ENCODE measurements around the gene OGFR. TPM values are rescaled to one million over a fixed set of nuclear protein-coding genes. Genes with fewer than 3 reads are reported as not detected.
A peak's percentile ranks its signal among the peaks of the same experiment; 100 is the strongest.

Gene OGFR, protein sequence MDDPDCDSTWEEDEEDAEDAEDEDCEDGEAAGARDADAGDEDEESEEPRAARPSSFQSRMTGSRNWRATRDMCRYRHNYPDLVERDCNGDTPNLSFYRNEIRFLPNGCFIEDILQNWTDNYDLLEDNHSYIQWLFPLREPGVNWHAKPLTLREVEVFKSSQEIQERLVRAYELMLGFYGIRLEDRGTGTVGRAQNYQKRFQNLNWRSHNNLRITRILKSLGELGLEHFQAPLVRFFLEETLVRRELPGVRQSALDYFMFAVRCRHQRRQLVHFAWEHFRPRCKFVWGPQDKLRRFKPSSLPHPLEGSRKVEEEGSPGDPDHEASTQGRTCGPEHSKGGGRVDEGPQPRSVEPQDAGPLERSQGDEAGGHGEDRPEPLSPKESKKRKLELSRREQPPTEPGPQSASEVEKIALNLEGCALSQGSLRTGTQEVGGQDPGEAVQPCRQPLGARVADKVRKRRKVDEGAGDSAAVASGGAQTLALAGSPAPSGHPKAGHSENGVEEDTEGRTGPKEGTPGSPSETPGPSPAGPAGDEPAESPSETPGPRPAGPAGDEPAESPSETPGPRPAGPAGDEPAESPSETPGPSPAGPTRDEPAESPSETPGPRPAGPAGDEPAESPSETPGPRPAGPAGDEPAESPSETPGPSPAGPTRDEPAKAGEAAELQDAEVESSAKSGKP
- total RNA-seq, result 29.1 and 35.7 TPM in 2 replicates
- 28.1 TPM for polyA plus RNA-seq (2012)

DNA sequence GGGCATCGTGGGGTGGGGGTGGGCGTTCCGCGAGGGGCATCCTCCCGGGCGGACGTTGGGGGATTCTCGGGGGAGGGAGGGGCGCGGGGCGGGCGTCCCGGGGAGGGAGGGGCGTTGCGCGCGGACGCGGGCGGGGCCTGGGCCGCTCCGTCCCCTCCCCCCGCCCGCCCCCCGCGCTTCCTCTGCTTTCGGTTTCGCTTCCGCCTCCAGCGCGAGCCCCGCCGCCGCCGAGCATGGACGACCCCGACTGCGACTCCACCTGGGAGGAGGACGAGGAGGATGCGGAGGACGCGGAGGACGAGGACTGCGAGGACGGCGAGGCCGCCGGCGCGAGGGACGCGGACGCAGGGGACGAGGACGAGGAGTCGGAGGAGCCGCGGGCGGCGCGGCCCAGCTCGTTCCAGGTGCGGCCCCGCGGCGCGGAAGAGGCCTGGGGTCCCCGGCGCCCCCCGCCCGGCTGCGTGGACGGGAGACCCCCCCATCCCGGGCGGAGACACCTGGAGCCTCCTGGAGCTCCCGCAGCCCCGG lies at the start of gene OGFR:
TSS of gene OGFR (plus strand) at position 209 of the 528 bp plus-strand sequence. CDS start at position 234, 25 bp downstream.
- DNase-seq (ENCODE audit: low read depth), result peak; percentile 61

DNA sequence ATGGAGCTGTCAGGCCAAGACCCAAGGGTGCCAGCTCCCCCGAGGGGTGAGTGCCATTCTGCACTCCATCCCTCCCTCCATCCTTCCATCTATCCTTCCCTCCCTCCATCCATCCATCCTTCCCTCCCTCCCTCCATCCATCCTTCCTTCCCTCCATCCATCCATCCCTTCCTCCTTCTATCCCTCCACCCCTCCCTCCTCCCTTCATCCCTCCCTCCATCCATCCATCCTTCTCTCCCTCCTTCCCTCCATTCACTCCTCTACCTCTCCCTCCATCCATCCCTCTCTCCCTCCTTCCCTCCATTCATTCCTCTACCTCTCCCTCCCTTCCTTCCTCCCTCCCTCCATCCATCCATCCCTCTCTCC lies 49.7 kb upstream of the OGFR start:
- no peak for DNase-seq (ENCODE audit: low read depth)

DNA sequence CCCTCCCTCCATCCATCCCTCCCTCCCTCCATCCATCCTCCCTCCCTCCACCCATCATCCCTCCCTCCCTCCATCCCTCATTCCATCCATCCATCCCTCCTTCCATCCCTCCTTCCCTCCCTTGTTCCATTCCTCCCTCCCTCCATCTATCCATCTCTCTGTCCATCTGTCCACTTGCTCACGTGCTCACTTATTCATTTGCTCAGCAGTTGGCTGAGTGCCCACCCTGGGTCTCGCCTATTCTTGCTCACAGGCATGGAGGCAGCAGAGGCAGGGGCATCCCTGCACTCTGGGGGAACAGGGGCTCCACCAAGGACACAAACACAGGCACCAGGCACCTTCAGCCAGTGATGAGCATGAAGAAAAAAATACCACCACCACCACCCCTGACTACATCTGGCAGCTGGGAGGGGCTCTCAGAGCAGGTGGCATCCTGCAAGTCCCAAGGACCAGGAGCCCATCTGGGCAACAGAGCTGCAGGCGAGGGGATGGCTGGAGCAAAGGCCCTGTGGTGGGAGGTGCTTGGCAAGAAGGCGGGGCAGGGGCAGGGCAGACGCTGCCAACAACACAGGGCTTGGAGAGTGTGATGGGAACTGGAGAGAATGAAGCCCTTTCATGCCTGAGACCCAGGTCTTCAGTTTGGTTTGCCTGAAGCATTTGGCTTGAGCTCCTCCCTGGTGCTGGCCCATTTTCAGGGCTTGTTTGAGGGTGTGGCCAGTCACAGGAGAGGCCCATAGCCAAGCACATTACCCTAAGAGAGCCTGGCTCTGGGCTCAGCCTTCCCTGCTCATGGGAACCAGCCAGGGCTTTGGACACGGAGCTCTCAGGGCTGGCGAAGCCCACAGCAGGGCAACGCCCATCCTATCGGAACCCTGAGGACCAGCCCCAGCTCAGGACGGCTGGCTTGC lies 48.6 kb upstream of the OGFR start:
- no peak for DNase-seq (ENCODE audit: low read depth)

DNA sequence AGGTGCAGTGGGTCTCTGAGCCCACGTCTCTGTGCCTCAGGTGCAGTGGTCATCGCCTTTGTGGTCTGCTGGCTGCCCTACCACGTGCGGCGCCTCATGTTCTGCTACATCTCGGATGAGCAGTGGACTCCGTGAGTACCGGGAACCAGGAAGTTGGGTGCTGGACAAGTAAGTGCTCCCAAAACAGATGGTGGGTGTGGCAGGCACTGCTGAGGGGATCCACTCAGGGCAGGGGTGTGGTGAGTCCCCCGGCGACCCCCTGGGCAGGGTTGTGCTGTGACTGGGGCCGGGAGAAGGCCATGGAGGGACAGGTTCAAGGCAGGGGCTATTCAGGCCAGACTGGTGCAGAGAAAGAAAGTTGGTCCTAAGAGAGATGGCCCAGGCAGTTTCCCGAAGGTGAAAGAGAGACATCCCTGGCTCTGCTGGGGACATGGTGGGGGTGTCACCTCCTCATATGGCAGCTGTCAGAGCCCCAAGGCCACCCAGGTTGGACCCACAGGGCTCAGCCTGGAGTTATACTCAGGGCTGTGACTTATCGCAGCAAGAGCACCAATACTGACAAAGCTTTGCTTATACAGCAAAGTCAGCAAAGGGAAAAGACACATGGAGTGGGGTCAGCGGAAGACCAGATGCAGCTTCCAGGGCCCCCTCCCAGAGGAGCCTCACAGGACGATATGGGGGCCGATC lies 46.3 kb upstream of the OGFR start:
- DNase-seq (ENCODE audit: low read depth), result no peak

DNA sequence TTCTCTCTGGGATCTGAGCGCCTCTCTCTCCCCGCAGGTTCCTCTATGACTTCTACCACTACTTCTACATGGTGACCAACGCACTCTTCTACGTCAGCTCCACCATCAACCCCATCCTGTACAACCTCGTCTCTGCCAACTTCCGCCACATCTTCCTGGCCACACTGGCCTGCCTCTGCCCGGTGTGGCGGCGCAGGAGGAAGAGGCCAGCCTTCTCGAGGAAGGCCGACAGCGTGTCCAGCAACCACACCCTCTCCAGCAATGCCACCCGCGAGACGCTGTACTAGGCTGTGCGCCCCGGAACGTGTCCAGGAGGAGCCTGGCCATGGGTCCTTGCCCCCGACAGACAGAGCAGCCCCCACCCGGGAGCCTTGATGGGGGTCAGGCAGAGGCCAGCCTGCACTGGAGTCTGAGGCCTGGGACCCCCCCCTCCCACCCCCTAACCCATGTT lies 44.6 kb upstream of the OGFR start:
- no peak for DNase-seq (ENCODE audit: low read depth)

DNA sequence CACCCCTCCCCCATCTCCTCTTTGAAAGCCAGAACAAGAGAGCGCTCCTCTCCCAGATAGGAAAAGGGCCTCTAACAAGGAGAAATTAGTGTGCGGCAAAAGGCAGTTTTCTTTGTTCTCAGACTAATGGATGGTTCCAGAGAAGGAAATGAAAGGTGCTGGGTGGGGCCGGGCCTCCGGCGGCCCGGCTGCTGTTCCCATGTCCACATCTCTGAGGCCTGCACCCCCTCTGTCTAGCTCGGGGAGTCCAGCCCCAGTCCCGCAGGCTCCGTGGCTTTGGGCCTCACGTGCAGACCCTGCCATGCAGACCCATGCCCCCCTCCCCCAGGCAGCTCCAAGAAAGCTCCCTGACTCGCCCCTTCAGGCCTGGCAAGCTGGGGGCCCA lies 44.2 kb upstream of the OGFR start:
- no peak for DNase-seq (ENCODE audit: low read depth)

DNA sequence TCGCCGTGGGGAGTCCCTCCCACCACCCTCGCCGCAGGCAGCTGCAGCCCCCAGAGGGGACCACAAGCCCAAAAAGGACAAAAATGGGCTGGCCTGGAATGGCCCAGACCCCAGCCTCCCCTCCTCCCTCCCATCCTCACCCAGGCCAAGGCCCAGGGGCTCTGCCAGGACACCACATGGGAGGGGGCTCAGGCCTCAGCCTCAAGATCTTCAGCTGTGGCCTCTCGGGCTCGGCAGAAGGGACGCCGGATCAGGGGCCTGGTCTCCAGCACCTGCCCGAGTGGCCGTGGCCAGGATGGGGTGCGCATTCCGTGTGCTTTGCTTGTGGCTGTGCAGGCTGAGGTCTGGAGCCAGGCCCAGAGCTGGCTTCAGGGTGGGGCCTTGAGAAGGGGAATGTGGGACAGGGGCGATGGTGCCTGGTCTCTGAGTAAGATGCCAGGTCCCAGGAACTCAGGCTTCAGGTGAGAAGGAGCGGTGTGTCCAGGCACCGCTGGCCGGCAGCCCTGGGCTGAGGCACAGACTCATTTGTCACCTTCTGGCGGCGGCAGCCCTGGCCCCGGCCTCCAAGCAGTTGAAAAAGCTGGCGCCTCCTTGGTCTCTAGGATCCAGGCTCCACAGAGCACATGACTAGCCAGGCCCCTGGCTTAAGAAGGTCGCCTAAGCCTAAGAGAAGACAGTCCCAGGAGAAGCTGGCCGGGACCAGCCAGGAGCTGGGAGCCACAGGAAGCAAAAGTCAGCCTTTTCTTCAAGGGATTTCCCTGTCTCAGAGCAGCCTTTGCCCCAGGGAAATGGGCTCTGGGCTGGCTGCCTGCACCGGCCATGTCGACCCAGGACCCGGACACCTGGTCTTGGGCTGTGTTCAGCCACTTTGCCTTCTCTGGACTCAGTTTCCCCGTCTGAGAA lies 43.5 kb upstream of the OGFR start:
- DNase-seq (ENCODE audit: low read depth), result peak; percentile 76

DNA sequence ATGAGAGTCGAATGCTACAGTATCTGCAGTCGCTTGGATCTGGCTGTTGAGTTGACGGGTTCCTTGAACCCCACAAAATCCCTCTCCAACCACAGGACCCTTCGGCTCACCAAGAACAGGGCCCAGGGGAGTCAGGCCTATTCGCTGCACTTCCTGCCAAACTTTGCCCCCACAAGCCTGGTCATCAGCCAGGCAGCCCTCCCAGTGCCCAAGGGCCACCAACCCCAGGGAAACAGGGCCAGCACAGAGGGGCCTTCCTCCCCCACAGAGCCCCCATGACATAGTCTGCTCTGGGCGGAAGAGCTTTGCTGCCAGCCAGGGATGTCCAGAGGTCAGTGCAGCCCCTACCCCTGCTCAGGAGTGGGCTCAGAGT lies 42.9 kb upstream of the OGFR start:
- no peak for DNase-seq (ENCODE audit: low read depth)

DNA sequence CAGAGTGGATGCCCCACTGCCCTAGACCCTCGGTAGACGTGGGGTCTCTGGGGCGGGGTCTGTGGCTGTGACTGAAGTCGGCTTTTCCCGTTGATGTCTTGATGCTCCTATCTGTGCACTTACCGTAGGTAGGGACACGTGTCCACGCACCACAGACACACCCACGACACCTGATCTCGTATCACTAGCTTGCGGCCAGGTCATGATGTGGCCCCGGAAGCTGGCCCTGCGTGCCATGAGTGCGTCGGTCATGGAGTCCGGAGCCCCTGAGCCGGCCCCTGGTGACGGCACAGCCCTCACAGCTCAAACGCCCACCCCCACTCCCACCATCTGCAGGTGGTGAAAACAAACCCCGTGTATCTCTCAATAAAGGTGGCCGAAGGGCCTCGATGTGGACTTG lies 42.3 kb upstream of the OGFR start:
- no peak for DNase-seq (ENCODE audit: low read depth)

DNA sequence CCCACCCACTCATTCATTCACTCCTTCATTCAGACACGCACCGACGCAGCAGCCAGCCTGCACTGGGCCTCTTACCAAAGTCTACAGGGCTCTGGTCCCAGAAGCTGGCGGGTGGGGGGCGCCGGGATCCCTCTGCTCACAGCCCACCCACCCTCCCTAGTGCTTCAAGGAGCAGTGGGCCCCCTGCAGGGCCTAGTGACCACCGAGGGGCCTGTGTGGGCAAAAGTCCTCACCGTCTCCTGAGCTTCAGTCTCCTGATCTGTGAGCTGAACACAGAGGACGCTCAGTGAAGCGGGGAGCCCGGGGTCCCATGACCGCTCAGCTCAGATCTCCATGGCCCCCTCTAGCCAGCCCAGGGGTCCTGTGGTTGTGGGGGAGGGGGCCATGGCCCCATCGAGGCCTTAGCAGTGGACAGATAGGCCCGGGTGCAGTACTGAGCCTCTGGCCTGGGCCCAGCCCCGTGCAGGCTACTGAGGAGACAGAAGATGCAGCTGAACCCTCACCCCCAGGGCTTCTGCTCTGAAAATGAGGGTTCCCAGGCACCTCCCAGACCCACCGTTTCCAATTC lies 41.8 kb upstream of the OGFR start:
- DNase-seq (ENCODE audit: low read depth), result no peak

DNA sequence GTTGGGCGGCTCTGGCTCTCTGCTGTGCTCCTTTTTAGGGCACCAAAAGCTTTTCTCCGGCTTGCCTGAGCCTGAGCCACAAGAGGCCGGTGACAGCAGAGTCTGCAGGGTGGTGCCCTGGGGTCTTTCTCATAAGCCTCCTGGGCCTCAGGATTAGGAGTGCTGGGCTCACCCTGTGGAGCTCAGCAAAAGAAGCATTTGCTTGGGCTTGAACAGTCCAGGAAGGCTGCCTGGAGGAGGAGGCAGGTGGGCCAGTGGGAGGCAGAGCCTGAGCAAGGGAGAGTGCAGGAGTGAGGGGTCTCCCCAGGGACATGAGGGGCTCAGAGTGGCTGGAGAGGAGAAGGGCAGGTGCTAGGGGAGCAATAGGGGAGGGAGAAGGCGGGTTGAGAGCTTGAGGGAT lies 41.2 kb upstream of the OGFR start:
- no peak for DNase-seq (ENCODE audit: low read depth)

DNA sequence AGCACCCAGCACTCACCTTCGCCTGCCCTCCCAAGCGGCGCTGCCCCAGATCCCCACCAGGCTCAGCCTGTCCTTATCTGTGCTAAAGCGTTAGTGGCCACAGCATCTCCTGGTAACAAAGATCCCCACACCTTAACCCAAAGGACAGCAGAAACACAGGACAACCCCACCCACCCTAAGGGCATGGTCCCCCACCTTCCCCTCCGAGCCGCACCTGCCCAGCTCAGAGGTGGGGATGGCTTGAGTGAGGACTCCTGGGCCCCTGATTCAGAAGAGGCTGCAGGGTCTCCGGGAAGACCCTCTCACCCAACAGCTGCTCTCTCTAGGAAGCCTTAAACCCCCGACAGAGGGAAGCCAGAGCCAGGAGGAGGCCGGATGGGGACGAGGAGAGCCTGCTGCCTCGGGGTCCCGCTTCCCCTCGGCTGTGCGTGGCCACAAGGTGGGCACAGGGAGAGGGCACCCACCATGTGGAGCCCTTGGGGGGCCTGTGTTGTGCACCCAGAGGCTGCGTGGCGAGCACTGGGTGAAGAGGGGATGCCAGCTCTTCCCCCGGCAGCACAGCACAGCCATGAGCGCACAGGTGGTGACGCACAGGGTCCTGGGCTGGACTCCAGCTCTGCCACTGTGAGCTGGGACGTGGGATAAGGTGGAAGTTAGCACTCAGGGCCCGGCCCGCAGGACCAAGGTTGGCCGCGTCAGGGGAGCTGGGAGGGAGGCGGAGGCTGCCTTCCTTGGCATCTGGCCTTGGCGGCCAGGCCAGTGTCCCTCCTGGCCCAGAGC lies 40.3 kb upstream of the OGFR start:
- no peak for DNase-seq (ENCODE audit: low read depth)

DNA sequence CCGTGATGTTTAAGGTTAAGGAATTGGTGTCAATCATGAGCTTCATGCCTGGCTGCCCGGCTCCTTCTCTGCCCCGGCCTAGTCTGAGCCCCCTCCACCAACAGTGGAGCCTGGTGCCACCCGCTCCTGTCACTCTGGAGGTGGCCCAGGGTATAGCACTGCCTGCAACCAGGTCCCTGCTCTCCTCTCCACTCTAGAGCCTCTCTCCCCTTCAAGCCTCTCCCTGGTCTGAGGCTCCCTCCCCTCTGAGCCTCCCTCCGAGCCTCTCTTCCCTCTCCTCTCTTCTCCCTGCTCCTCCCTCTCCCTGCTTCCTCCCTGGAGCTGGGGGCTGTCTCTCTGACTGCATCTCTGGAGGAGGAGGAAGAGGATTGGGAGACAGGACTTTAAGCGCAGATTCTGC lies 39.6 kb upstream of the OGFR start:
- DNase-seq (ENCODE audit: low read depth), result no peak

DNA sequence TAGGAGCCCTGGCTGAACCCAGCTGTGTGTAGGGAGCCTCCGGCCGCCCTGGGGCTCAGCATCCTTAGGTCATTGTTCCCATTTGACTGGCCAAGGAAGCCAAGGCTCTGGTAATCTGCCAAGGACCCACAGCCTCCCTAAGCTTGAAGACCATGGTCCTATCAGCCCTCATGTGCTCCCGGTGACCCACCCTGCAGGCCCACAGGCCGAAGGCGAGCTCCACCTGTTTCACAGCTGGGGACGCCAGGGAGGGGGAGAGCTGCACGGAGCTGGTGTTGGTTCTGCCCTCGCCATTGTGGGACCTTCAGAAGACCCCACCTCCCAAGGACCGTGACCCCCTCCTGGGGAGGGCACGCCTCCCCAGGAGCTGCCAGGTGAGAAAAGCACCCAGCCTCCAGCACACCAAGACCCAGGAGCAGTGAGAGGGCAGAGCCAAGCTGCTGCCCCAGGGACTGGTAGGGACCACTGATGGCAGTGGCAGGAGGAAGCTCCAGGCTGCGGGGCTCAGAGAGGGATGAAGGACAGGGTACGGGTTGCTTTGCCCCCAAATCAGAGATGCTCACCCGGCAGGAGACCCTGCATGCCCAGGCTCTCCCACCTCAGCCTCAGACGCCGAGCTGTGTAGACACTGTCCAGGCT lies 39.1 kb upstream of the OGFR start:
- DNase-seq (ENCODE audit: low read depth), result no peak

DNA sequence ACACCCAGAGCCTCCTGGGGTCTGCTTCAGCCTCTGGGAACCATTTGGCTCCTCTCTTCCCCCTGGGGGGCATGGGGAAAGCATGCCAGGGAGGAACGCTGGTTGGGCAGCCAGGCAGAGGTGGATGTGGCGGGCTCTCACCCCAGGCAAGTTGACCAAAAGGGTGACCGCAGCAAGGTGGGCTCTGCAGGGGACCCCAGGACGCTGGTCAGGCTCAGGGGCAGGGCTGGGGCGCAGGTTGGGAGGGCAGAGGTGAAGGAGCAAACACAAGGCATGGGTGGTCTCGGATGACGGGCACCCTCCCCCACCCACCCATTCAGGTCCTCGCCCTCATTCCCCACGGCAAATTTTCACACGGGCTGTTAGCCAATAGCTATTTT lies 38.6 kb upstream of the OGFR start:
- DNase-seq (ENCODE audit: low read depth), result no peak

DNA sequence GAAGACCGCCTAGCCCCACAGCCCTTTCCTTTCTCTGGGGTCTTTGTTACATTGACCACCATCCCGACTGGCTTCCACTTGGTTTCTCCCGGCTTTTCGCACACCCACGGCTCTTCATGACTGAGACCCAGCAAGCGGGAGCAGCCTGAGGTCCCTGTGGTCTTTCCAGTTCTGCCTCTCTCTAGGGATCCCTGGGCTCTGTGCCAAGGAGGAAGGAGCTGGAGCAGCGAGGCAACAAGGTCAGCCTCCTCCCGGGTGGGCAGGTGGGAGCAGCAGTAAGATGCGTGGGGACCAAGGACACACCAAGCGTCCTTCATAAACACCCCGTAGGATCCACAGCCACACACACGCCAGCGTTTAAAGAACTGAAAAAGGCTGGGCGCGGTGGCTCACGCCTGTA lies 37.9 kb upstream of the OGFR start:
- no peak for DNase-seq (ENCODE audit: low read depth)

DNA sequence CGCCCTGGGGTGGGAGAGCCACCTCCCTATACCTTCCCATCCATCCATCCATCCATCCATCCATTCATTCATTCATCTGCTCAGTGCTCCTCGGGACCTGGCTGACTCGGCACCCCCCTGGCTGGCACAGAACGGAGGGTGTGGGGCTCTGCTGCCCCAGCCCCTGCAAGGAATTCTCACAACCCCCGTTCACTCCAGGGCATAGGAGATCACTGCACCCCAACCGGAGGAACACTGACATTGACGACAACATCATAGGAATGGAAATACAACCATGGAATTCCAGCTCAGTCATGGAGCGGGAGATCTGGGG lies 36.4 kb upstream of the OGFR start:
- DNase-seq (ENCODE audit: low read depth), result no peak

DNA sequence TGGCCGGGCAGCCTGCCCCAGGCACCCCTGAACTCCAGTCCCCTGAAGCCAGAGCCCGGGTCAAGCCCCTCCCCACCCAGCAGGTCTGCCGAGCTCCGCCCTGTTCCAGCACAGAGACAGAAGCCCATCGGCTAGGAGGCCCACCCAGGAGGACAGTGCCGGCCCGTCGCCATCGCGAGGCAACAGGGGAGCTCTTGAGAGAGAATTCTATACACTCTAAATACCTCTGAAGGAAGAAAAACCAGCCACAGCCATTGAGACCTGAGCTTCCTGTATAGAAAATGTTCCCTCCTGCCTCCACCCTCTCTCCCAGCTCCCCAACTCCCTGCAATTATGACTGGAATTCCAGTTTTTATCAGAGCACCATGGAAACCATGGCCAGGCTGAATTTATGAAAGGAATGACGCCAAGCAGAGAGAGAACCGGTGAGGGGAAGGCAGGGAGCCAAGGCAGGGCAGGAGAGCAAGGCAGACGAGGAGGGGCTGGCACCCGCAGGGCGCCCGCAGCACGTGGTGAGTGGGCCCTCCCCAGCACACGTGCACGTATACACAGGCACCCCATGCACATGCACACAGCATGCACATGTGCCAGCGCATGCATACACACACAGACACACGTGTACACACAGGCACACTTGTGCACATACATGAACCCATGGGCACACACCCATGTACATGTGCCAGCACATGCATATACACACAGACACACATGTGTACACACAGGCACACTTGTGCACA lies 35.9 kb upstream of the OGFR start:
- no peak for DNase-seq (ENCODE audit: low read depth)

Data from myocyte (in vitro differentiated cells).